ENCODE data around the gene ZBTB4.
A peak's percentile ranks its signal among the peaks of the same experiment; 100 is the strongest.
"Not testable (repeated sequence)": the region's sequence is repeated elsewhere in the genome, so short reads cannot be mapped to it uniquely, and the experiment has no call there.

ZBTB4 gene

DNA sequence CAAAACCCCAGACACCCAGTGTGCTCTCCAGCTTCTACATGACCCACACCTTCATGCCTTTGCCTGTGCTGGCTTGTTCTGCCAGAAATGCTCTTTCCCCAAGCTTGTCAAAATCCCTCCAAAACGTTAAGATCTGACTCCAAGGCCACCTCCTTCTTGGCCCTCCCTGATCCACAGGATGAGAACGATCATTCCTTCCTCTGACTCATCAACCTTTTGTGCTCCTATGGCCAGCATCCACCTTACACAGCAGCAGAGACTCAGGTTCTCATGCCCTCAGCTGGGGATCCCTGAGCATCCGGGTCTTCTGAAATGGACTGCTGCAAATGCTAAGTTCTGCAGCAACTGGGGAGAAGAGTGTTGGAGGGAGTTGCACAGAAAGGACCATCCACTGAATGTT lies 2.9 kb downstream of the ZBTB4 start:
- WGBS = 34% methylated on average over 3 of the region's 3 CpGs
- peak; percentile 55 for DNase-seq
- H3K18ac ChIP-seq (ENCODE audit: low read depth in 1 of 2, low read length in 2 of 2) = peak overlapping the region in 1 of 2 experiments; percentile 28

GRCh38 chr17:7475764-7476422 lies 3.5 kb downstream of the ZBTB4 start:
- no peak overlapping the region for H2BK5ac ChIP-seq (ENCODE audit: low read depth, low read length, poor library complexity, severe bottlenecking)
- H4K91ac ChIP-seq (ENCODE audit: low read length) = no peak overlapping the region
- no peak overlapping the region for H3K4ac ChIP-seq (ENCODE audit: low read depth in 1 of 2, low read length in 2 of 2)
- no peaks in the 10 kb centered on the region for H3K9me3 ChIP-seq (ENCODE audit: control insufficient read depth, low read length)
- peak overlapping the region in 1 of 2 experiments; percentile 23 for H3K18ac ChIP-seq (ENCODE audit: low read depth in 1 of 2, low read length in 2 of 2)
- 91% methylated on average over 15 of the region's 15 CpGs for WGBS
- no peak overlapping the region for H2BK120ac ChIP-seq (ENCODE audit: low read depth, low read length)
- no peak overlapping the region for H2BK15ac ChIP-seq (ENCODE audit: low read depth, poor library complexity, severe bottlenecking)
- H3K4me3 ChIP-seq (ENCODE audit: insufficient read depth in 1 of 2, low read depth in 1 of 2, low read length in 2 of 2) = peak overlapping the region in 1 of 2 experiments; percentile 90
- H3K79me1 ChIP-seq (replicated peaks; ENCODE audit: low read length, poor library complexity, severe bottlenecking) = peaks cover 5% of the 10 kb centered on the region
- no peaks in the 10 kb centered on the region for H3K27me3 ChIP-seq (ENCODE audit: control insufficient read depth in 1 of 2, insufficient read depth in 1 of 2, low read length in 2 of 2)
- no peak overlapping the region for H2AFZ ChIP-seq (ENCODE audit: low read depth, low read length)
- H3K4me2 ChIP-seq (ENCODE audit: low read length, poor library complexity, severe bottlenecking) = no peak overlapping the region
- H3K9ac ChIP-seq (ENCODE audit: low read length) = peak overlapping the region; percentile 94
- H2AK5ac ChIP-seq (ENCODE audit: low read length, severe bottlenecking) = peak overlapping the region; percentile 17
- DNase-seq = peak; percentile 54
- no peak overlapping the region for H4K8ac ChIP-seq (ENCODE audit: low read length)
- peak overlapping the region; percentile 28 for H3K27ac ChIP-seq (ENCODE audit: low read length, poor library complexity, severe bottlenecking)
- H2BK12ac ChIP-seq (ENCODE audit: low read length in 2 of 2) = peak overlapping the region in 1 of 2 experiments; percentile 49
- H3K14ac ChIP-seq (ENCODE audit: low read length in 2 of 2) = peak overlapping the region in 1 of 2 experiments; percentile 68
- no peak overlapping the region for H3K23ac ChIP-seq (ENCODE audit: low read length in 2 of 2)
- peaks cover 0 to 5% of the 10 kb centered on the region in 2 experiments for H3K36me3 ChIP-seq (ENCODE audit: control insufficient read depth in 1 of 2, insufficient read depth in 2 of 2, low read depth in 1 of 2, low read length in 2 of 2)
- peaks cover 37% of the 10 kb centered on the region for H3K4me1 ChIP-seq (ENCODE audit: control insufficient read depth, insufficient read depth, low read depth, low read length)

More for the DNA sequence above, 2.9 kb downstream of the ZBTB4 start:
- Histone ChIP-seq H4K8ac (ENCODE audit: low read length) (no peak overlapping the region), H2BK12ac (ENCODE audit: low read length in 2 of 2) (peak overlapping the region; percentile 49 to 63), H3K4me2 (ENCODE audit: low read length, poor library complexity, severe bottlenecking) (no peak overlapping the region), H3K9me3 (ENCODE audit: control insufficient read depth, low read length) (no peaks in the 10 kb centered on the region), H3K27ac (ENCODE audit: low read length, poor library complexity, severe bottlenecking) (no peak overlapping the region), H2AK5ac (ENCODE audit: low read length, severe bottlenecking) (peak overlapping the region; percentile 17), H2BK120ac (ENCODE audit: low read depth, low read length) (no peak overlapping the region), H2AFZ (ENCODE audit: low read depth, low read length) (no peak overlapping the region), H2BK5ac (ENCODE audit: low read depth, low read length, poor library complexity, severe bottlenecking) (no peak overlapping the region), H3K79me1 (replicated peaks; ENCODE audit: low read length, poor library complexity, severe bottlenecking) (peaks cover 3% of the 10 kb centered on the region), H2BK15ac (ENCODE audit: low read depth, poor library complexity, severe bottlenecking) (no peak overlapping the region), H3K27me3 (ENCODE audit: control insufficient read depth in 1 of 2, insufficient read depth in 1 of 2, low read length in 2 of 2) (no peaks in the 10 kb centered on the region), H4K91ac (ENCODE audit: low read length) (no peak overlapping the region), H3K4me1 (ENCODE audit: control insufficient read depth, insufficient read depth, low read depth, low read length) (peaks cover 37% of the 10 kb centered on the region), H3K4ac (ENCODE audit: low read depth in 1 of 2, low read length in 2 of 2) (no peak overlapping the region), H3K36me3 (ENCODE audit: control insufficient read depth in 1 of 2, insufficient read depth in 2 of 2, low read depth in 1 of 2, low read length in 2 of 2) (peaks cover 0 to 5% of the 10 kb centered on the region in 2 experiments), H3K14ac (ENCODE audit: low read length in 2 of 2) (no peak overlapping the region), H3K23ac (ENCODE audit: low read length in 2 of 2) (peak overlapping the region in 1 of 2 experiments; percentile 74), H3K4me3 (ENCODE audit: insufficient read depth in 1 of 2, low read depth in 1 of 2, low read length in 2 of 2) (peak overlapping the region in 1 of 2 experiments; percentile 90), H3K9ac (ENCODE audit: low read length) (peak overlapping the region; percentile 94)

DNA sequence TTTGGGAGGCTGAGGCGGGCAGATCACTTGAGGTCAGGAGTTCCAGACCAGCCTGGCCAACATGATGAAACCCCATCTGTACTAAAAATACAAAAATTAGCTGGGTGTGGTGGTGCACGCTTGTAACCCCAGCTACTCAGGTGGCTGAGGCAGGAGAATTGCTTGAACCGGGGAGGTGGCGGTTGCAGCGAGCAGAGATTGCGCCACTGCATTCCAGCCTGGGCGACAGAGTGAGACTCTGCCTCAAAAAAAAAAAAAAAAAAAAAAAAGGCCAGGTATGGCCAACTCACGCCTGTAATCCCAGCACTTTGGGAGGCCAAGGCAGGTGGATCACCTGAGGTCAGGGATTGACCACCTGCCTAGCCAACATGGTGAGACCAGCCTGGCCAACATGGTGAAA lies 4.7 kb downstream of the ZBTB4 start:
- H4K91ac ChIP-seq (ENCODE audit: low read length); H3K9ac ChIP-seq (ENCODE audit: low read length); H3K27ac ChIP-seq (ENCODE audit: low read length, poor library complexity, severe bottlenecking); H3K27me3 ChIP-seq (ENCODE audit: control insufficient read depth in 1 of 2, insufficient read depth in 1 of 2, low read length in 2 of 2); H3K4me2 ChIP-seq (ENCODE audit: low read length, poor library complexity, severe bottlenecking); DNase-seq; H3K23ac ChIP-seq (ENCODE audit: low read length in 2 of 2); H2BK5ac ChIP-seq (ENCODE audit: low read depth, low read length, poor library complexity, severe bottlenecking); H2AK5ac ChIP-seq (ENCODE audit: low read length, severe bottlenecking); H3K18ac ChIP-seq (ENCODE audit: low read depth in 1 of 2, low read length in 2 of 2); H3K4me3 ChIP-seq (ENCODE audit: insufficient read depth in 1 of 2, low read depth in 1 of 2, low read length in 2 of 2); H3K79me1 ChIP-seq (replicated peaks; ENCODE audit: low read length, poor library complexity, severe bottlenecking); H2BK12ac ChIP-seq (ENCODE audit: low read length in 2 of 2); H4K8ac ChIP-seq (ENCODE audit: low read length); H3K4ac ChIP-seq (ENCODE audit: low read depth in 1 of 2, low read length in 2 of 2); H2AFZ ChIP-seq (ENCODE audit: low read depth, low read length); H3K9me3 ChIP-seq (ENCODE audit: control insufficient read depth, low read length); H3K36me3 ChIP-seq (ENCODE audit: control insufficient read depth in 1 of 2, insufficient read depth in 2 of 2, low read depth in 1 of 2, low read length in 2 of 2); H3K14ac ChIP-seq (ENCODE audit: low read length in 2 of 2); H2BK15ac ChIP-seq (ENCODE audit: low read depth, poor library complexity, severe bottlenecking); H2BK120ac ChIP-seq (ENCODE audit: low read depth, low read length): not testable (repeated sequence)
- H3K4me1 ChIP-seq (ENCODE audit: control insufficient read depth, insufficient read depth, low read depth, low read length) = peaks cover 34% of the 10 kb centered on the region
- WGBS = 98% methylated on average over 8 of the region's 8 CpGs

DNA sequence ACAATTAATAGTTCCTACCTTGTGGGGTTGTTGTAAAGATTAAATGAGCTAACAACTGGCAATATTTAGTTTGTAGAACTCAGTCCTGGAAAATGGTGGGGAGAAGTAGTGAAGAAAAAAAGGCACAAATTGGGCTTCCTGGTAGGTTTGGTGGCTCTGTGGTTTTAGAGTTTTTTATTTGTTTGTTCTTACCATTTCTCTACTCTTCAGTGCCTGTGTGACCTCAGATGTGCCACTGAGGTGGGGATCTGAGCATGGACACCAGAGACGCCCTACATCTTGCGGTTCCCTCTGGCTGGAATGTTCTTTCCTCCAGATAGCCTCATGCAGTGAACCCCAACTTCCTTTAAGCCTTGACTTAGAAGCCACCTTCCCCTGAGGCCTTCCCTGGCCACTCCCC lies 7.7 kb downstream of the ZBTB4 start:
- H2BK120ac ChIP-seq (ENCODE audit: low read depth, low read length) = no peak overlapping the region
- H3K79me1 ChIP-seq (replicated peaks; ENCODE audit: low read length, poor library complexity, severe bottlenecking) = peaks cover 22% of the 10 kb centered on the region
- H3K27ac ChIP-seq (ENCODE audit: low read length, poor library complexity, severe bottlenecking) = no peak overlapping the region
- H3K36me3 ChIP-seq (ENCODE audit: control insufficient read depth in 1 of 2, insufficient read depth in 2 of 2, low read depth in 1 of 2, low read length in 2 of 2) = peaks cover 17 to 20% of the 10 kb centered on the region in 2 experiments
- no peak overlapping the region for H2AFZ ChIP-seq (ENCODE audit: low read depth, low read length)
- H3K18ac ChIP-seq (ENCODE audit: low read depth in 1 of 2, low read length in 2 of 2) = no peak overlapping the region
- no peak overlapping the region for H3K4me2 ChIP-seq (ENCODE audit: low read length, poor library complexity, severe bottlenecking)
- H3K14ac ChIP-seq (ENCODE audit: low read length in 2 of 2) = no peak overlapping the region
- no peak for DNase-seq
- no peak overlapping the region for H2BK12ac ChIP-seq (ENCODE audit: low read length in 2 of 2)
- H2BK15ac ChIP-seq (ENCODE audit: low read depth, poor library complexity, severe bottlenecking) = no peak overlapping the region
- no peak overlapping the region for H2BK5ac ChIP-seq (ENCODE audit: low read depth, low read length, poor library complexity, severe bottlenecking)
- peak overlapping the region; percentile 38 for H4K8ac ChIP-seq (ENCODE audit: low read length)
- no peaks in the 10 kb centered on the region for H3K9me3 ChIP-seq (ENCODE audit: control insufficient read depth, low read length)
- H3K9ac ChIP-seq (ENCODE audit: low read length) = no peak overlapping the region
- H2AK5ac ChIP-seq (ENCODE audit: low read length, severe bottlenecking) = no peak overlapping the region
- H3K4ac ChIP-seq (ENCODE audit: low read depth in 1 of 2, low read length in 2 of 2) = no peak overlapping the region
- WGBS = 97% methylated on average over 2 of the region's 2 CpGs
- peaks cover 18% of the 10 kb centered on the region for H3K4me1 ChIP-seq (ENCODE audit: control insufficient read depth, insufficient read depth, low read depth, low read length)
- no peak overlapping the region for H3K4me3 ChIP-seq (ENCODE audit: insufficient read depth in 1 of 2, low read depth in 1 of 2, low read length in 2 of 2)
- H4K91ac ChIP-seq (ENCODE audit: low read length) = no peak overlapping the region
- no peak overlapping the region for H3K23ac ChIP-seq (ENCODE audit: low read length in 2 of 2)
- H3K27me3 ChIP-seq (ENCODE audit: control insufficient read depth in 1 of 2, insufficient read depth in 1 of 2, low read length in 2 of 2) = no peaks in the 10 kb centered on the region
